DOHH2 (cell line): Measurements from ENCODE around the gene NEK7.

Source experiments
- CTCF ChIP-seq: fragments of 200-600 bp; sonication (generic); IDR thresholded peaks from one replicate; pipeline ENCODE4 v1.5.1; 2014; ENCODE audit warnings: antibody characterized with exemption, mild to moderate bottlenecking, low read depth, low read length; ENCODE audit not compliant: poor library complexity, severe bottlenecking
- EZH2phosphoT487 ChIP-seq: fragments of 200-600 bp; sonication (generic); IDR thresholded peaks from 2 replicates; pipeline ENCODE4 v1.6.1; 2017; ENCODE audit warnings: borderline replicate concordance, mild to moderate bottlenecking, antibody characterized with exemption, low read length, moderate library complexity, mixed read lengths

- TF ChIP-seq CTCF (no peak), EZH2phosphoT487 (no peak)
Measured at GRCh38 chr1:198272492-198272891, 115.7 kb downstream of the NEK7 start.
